Activated CD8-positive, alpha-beta T cell treated with anti-CD3 and anti-CD28 coated beads for 36 hours (primary cell): ENCODE results near the gene RASGEF1C. TPM values are rescaled to one million over a fixed set of nuclear protein-coding genes. Genes with fewer than 3 reads are reported as not detected.

ENCODE experiments used
- ATAC-seq: fragments of 200-7000 bp; cut with Tn5 transposase; one replicate; pipeline ENCODE4 v1.10.0; 2021; ENCODE audit warnings: mild to moderate bottlenecking, moderate library complexity
- CTCF ChIA-PET: fragments of 350-600 bp; sonication (Branson Sonifier 250); formaldehyde crosslinking; loops from one replicate; lab custom pipeline; 2021; ENCODE audit warnings: antibody characterized with exemption; lab: Charles Lee
- POLR2A ChIA-PET: fragments of 350-600 bp; sonication (Branson Sonifier 250); formaldehyde crosslinking; loops from one replicate; lab custom pipeline; 2021; ENCODE audit warnings: antibody characterized with exemption; lab: Charles Lee
- DNase-seq: peaks from one replicate; pipeline ENCODE4 v3.0.0-alpha.2; 2020
- H3K27ac Mint-ChIP-seq: one replicate; pipeline ENCODE4 v1.8.0; 2021; ENCODE audit warnings: mild to moderate bottlenecking, mixed read lengths
- H3K27me3 Mint-ChIP-seq: one replicate; pipeline ENCODE4 v1.8.0; 2021; ENCODE audit warnings: mixed read lengths
- H3K36me3 Mint-ChIP-seq: one replicate; pipeline ENCODE4 v1.8.0; 2021; ENCODE audit warnings: low read depth, mixed read lengths
- H3K4me1 Mint-ChIP-seq: one replicate; pipeline ENCODE4 v1.8.0; 2021; ENCODE audit warnings: low read depth, mixed read lengths
- H3K4me3 Mint-ChIP-seq: one replicate; pipeline ENCODE4 v1.8.0; 2021; ENCODE audit warnings: mild to moderate bottlenecking, moderate library complexity, mixed read lengths
- H3K9me3 Mint-ChIP-seq: one replicate; pipeline ENCODE4 v1.8.0; 2021; ENCODE audit warnings: mixed read lengths
- intact Hi-C: fragments of 100-400 bp; cut with micrococcal nuclease; formaldehyde crosslinking; loops from one replicate; pipeline ENCODE4 v1.10.0; 2022
- total RNA-seq, 2 experiments: library from RNA; stranded (reverse); gene quantifications; one replicate each; pipeline ENCODE4 v1.2.3, GENCODE V29; 2021
- TF ChIP-seq, protein P1 (sequence below): fragments of 200-600 bp; IDR thresholded peaks from one replicate; pipeline ENCODE4 v1.8.0; 2022; ENCODE audit warnings: antibody characterized with exemption, mild to moderate bottlenecking

The RASGEF1C gene
- total RNA-seq, 2 experiments from 2014 or later: not detected

GRCh38 chr5:180120237-180121101 is 88.5 kb downstream of the RASGEF1C start:
- TF ChIP-seq, protein P1, sequence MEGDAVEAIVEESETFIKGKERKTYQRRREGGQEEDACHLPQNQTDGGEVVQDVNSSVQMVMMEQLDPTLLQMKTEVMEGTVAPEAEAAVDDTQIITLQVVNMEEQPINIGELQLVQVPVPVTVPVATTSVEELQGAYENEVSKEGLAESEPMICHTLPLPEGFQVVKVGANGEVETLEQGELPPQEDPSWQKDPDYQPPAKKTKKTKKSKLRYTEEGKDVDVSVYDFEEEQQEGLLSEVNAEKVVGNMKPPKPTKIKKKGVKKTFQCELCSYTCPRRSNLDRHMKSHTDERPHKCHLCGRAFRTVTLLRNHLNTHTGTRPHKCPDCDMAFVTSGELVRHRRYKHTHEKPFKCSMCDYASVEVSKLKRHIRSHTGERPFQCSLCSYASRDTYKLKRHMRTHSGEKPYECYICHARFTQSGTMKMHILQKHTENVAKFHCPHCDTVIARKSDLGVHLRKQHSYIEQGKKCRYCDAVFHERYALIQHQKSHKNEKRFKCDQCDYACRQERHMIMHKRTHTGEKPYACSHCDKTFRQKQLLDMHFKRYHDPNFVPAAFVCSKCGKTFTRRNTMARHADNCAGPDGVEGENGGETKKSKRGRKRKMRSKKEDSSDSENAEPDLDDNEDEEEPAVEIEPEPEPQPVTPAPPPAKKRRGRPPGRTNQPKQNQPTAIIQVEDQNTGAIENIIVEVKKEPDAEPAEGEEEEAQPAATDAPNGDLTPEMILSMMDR: no peak
- Mint-ChIP-seq H3K27me3 (peaks cover 9% of the 10 kb centered on the region), H3K27ac (no peak overlapping the region), H3K4me3 (no peak overlapping the region), H3K4me1 (no peaks in the 10 kb centered on the region), H3K9me3 (no peaks in the 10 kb centered on the region), H3K36me3 (no peaks in the 10 kb centered on the region)
- DNase-seq (no peak), ATAC-seq (no peak)
- intact Hi-C loops: no loop called here
- ChIA-PET POLR2A (no interaction called here), CTCF (no interaction called here)

DNA sequence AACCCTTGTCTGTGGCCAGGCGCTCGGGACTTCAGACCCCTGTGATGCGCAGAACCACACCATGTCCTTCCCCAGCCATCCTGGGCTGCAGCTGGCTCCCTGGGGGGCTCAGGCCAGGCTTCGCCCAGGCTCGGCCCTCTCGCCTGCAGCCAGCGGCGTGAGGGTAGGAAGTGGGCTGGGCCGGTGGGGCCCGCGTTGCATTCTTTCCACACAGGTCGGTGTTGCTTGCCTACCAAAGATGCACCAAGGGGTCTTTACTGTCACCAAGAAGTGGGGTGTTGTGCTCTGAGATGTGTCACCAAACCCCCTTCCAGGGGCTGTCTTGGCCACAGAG is 89.1 kb downstream of the RASGEF1C start:
- H3K4me3 Mint-ChIP-seq: no peak overlapping the region
- DNase-seq (no peak), ATAC-seq (no peak)
- no peaks in the 10 kb centered on the region for H3K36me3 Mint-ChIP-seq
- POLR2A ChIA-PET: no interaction called here
- H3K27ac Mint-ChIP-seq: no peak overlapping the region
- intact Hi-C loops: no loop called here
- H3K27me3 Mint-ChIP-seq: peaks cover 9% of the 10 kb centered on the region
- TF ChIP-seq, protein P1: no peak
- H3K4me1 Mint-ChIP-seq: no peaks in the 10 kb centered on the region
- H3K9me3 Mint-ChIP-seq: no peaks in the 10 kb centered on the region
- CTCF ChIA-PET: no interaction called here

DNA sequence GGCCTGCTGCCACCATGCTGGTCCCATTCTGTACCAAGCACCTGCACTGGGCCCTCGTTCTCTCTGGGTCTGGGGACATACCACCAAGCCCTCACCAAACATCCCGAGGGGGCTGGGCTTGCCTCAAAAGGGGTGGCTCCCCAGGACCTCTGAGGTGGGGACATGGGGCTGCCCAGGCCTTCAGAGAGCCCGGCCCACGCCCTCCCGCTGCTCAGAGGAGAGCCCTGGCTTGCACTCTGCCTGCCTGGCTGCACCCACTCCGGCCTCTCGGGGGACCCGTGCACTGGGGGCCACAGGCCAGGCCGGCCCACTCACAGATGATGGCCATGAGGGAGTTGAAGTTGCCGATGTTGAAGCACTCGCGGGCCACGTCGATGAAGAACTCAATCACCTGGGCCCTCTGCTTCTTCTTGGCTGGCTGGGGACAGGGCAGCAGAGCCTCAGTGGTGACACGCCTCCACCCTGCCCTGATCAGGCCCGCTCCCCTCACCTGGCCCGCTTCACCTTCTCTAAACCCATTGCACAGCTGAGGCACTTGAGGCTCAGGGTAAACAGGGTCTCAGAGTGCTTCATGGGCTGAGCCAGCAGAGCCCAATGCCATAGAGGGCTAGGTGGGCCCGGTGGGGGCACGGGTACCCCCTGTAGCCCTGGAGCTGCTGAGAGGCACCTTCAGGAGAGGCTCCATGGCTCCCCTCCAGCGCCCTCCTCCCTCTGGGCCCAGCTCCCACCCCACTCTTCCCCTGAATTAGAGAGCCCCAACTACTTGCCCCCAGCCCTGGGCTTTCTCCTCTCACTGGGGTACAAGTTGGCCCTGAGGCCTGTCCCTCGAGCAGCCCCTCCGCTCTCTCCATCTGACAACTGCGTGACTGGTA is 89.7 kb downstream of the RASGEF1C start:
- POLR2A ChIA-PET: no interaction called here
- ATAC-seq (no peak), DNase-seq (no peak)
- no peaks in the 10 kb centered on the region for H3K4me1 Mint-ChIP-seq
- CTCF ChIA-PET: no interaction called here
- H3K36me3 Mint-ChIP-seq: no peaks in the 10 kb centered on the region
- no peaks in the 10 kb centered on the region for H3K9me3 Mint-ChIP-seq
- intact Hi-C loops: no loop called here
- H3K27ac Mint-ChIP-seq: no peak overlapping the region
- H3K4me3 Mint-ChIP-seq: no peak overlapping the region
- peaks cover 8% of the 10 kb centered on the region for H3K27me3 Mint-ChIP-seq
- TF ChIP-seq, protein P1: no peak

GRCh38 chr5:180118391-180118791 is 90.6 kb downstream of the RASGEF1C start:
- POLR2A ChIA-PET: no interaction called here
- CTCF ChIA-PET: no interaction called here
- no peak for ATAC-seq
- Mint-ChIP-seq H3K4me1 (no peaks in the 10 kb centered on the region), H3K27me3 (peaks cover 4% of the 10 kb centered on the region), H3K4me3 (no peak overlapping the region), H3K36me3 (no peaks in the 10 kb centered on the region), H3K27ac (no peak overlapping the region), H3K9me3 (no peaks in the 10 kb centered on the region)
- TF ChIP-seq, protein P1: no peak
- DNase-seq: no peak
- intact Hi-C loops: no loop called here
